Kidney epithelial cell (primary cell): Measurements from ENCODE around the gene SMIM11. TPM values are rescaled to one million over a fixed set of nuclear protein-coding genes. Genes with fewer than 3 reads are reported as not detected.

ENCODE experiments used
- DNase-seq: peaks from one replicate; pipeline ENCODE4 v3.0.0-alpha.2; 2010; ENCODE audit warnings: low read depth
- H3K27me3 ChIP-seq: 2 replicates; pipeline ENCODE4 v1.6.0; 2011; ENCODE audit warnings: low read length; ENCODE audit not compliant: control insufficient read depth, insufficient read depth
- H3K36me3 ChIP-seq: 2 replicates; pipeline ENCODE4 v1.5.1; 2011; ENCODE audit warnings: low read length; ENCODE audit not compliant: control insufficient read depth, insufficient read depth
- H3K4me3 ChIP-seq: 2 replicates; pipeline ENCODE4 v1.5.1; 2011; ENCODE audit warnings: low read depth, mild to moderate bottlenecking, control low read depth, low read length
- CTCF ChIP-seq: IDR thresholded peaks from 2 replicates; pipeline ENCODE4 v1.5.1; 2011; ENCODE audit warnings: mild to moderate bottlenecking, moderate library complexity, low read length, control low read depth, inconsistent platforms; ENCODE audit not compliant: insufficient read depth, poor library complexity, severe bottlenecking
- total RNA-seq: library from RNA; depleted of rRNA; stranded (reverse); fragments of >200 nt; gene quantifications from 2 replicates; pipeline ENCODE4 v1.2.3, GENCODE V29; 2015

Gene SMIM11
- total RNA-seq, 1 donor from 2014 or later, result 36.4 TPM

GRCh38 chr21:34357889-34358288 is 17.4 kb upstream of the SMIM11 start:
- H3K4me3 ChIP-seq, result no peak overlapping the region
- no peak for DNase-seq
- H3K27me3 ChIP-seq, result no peaks in the 10 kb centered on the region
- TF ChIP-seq CTCF, result no peak
- no peaks in the 10 kb centered on the region for H3K36me3 ChIP-seq

- Histone ChIP-seq H3K36me3 (no peaks in the 10 kb centered on the region), H3K4me3 (no peak overlapping the region), H3K27me3 (no peaks in the 10 kb centered on the region)
- DNase-seq, result no peak
- no peak for TF ChIP-seq CTCF
Measured at GRCh38 chr21:34358866-34359265, 16.4 kb upstream of the SMIM11 start.

- no peak overlapping the region for H3K4me3 ChIP-seq
- H3K36me3 ChIP-seq, result no peaks in the 10 kb centered on the region
- no peaks in the 10 kb centered on the region for H3K27me3 ChIP-seq
- no peak for DNase-seq
- TF ChIP-seq CTCF, result no peak
Measured at GRCh38 chr21:34360488-34361241, 14.6 kb upstream of the SMIM11 start.

- Histone ChIP-seq H3K36me3 (no peaks in the 10 kb centered on the region), H3K4me3 (no peak overlapping the region), H3K27me3 (no peaks in the 10 kb centered on the region)
- DNase-seq, result no peak
- TF ChIP-seq CTCF, result no peak
Measured at GRCh38 chr21:34362136-34362444, 13.2 kb upstream of the SMIM11 start.

GRCh38 chr21:34362670-34363069 is 12.6 kb upstream of the SMIM11 start:
- Histone ChIP-seq H3K36me3 (no peaks in the 10 kb centered on the region), H3K4me3 (no peak overlapping the region), H3K27me3 (no peaks in the 10 kb centered on the region)
- TF ChIP-seq CTCF, result no peak
- DNase-seq, result no peak

GRCh38 chr21:34363733-34364132 is 11.6 kb upstream of the SMIM11 start, which contains the start of gene KCNE2:
KCNE2 (plus strand) TSS chr21:34364006; CDS start chr21:34370479, 6,473 bp downstream.
- no peak within 1 kb of the TSS for H3K4me3 ChIP-seq
- H3K36me3 ChIP-seq, result no peaks in the 10 kb centered on the region
- DNase-seq, result no peak
- no peak for TF ChIP-seq CTCF
- H3K27me3 ChIP-seq, result no peaks in the 10 kb centered on the region
